ENCODE measurements around the gene HSD17B12.

The HSD17B12 gene

GRCh38 chr11:43901551-43901950 lies 221.0 kb downstream of the HSD17B12 start:
- H3K27me3 ChIP-seq (ENCODE audit: low read depth, low read length), result no peaks in the 10 kb centered on the region
- H3K4me1 ChIP-seq (ENCODE audit: control insufficient read depth in 1 of 2, insufficient read depth in 2 of 2, low read length in 2 of 2), result no peaks in the 10 kb centered on the region
- no peaks in the 10 kb centered on the region for H3K9me3 ChIP-seq (ENCODE audit: control insufficient read depth in 1 of 2, low read length in 2 of 2)
- no peak overlapping the region for H3K27ac ChIP-seq (ENCODE audit: low read length)
- H3K36me3 ChIP-seq (ENCODE audit: control insufficient read depth in 1 of 2, insufficient read depth in 2 of 2, low read length in 2 of 2), result peaks cover 34 to 50% of the 10 kb centered on the region in 2 donors
- H3K4me3 ChIP-seq (ENCODE audit: low read depth in 1 of 2, low read length in 2 of 2), result no peak overlapping the region

DNA sequence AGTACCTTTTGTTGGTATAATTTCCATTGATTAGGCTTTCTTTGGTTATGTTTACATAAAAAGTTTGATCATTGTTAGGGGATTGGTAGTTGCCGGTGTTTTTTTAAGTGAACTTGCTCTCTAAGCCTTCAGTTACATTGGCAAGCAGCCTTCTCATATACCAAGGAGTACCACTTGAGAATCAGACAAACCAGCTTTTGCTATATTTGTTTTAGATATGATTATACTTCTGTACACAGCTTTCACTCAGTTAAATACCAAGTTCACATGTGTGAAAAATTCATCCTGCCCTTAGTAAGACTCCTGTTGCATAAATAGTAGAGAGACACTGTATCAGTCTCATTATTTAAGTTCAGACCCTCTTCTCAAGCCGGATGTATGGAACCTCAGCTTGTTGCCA lies 222.5 kb downstream of the HSD17B12 start:
- peaks cover 23 to 38% of the 10 kb centered on the region in 2 donors for H3K36me3 ChIP-seq (ENCODE audit: control insufficient read depth in 1 of 2, insufficient read depth in 2 of 2, low read length in 2 of 2)
- H3K27ac ChIP-seq (ENCODE audit: low read length), result no peak overlapping the region
- no peak overlapping the region for H3K4me3 ChIP-seq (ENCODE audit: low read depth in 1 of 2, low read length in 2 of 2)
- H3K27me3 ChIP-seq (ENCODE audit: low read depth, low read length), result no peaks in the 10 kb centered on the region
- H3K9me3 ChIP-seq (ENCODE audit: control insufficient read depth in 1 of 2, low read length in 2 of 2), result no peaks in the 10 kb centered on the region
- H3K4me1 ChIP-seq (ENCODE audit: control insufficient read depth in 1 of 2, insufficient read depth in 2 of 2, low read length in 2 of 2), result no peaks in the 10 kb centered on the region

GRCh38 chr11:43903969-43904368 lies 223.4 kb downstream of the HSD17B12 start:
- Histone ChIP-seq H3K9me3 (ENCODE audit: control insufficient read depth in 1 of 2, low read length in 2 of 2) (no peaks in the 10 kb centered on the region), H3K27me3 (ENCODE audit: low read depth, low read length) (no peaks in the 10 kb centered on the region), H3K36me3 (ENCODE audit: control insufficient read depth in 1 of 2, insufficient read depth in 2 of 2, low read length in 2 of 2) (peaks cover 23 to 34% of the 10 kb centered on the region in 2 donors), H3K27ac (ENCODE audit: low read length) (no peak overlapping the region), H3K4me1 (ENCODE audit: control insufficient read depth in 1 of 2, insufficient read depth in 2 of 2, low read length in 2 of 2) (no peaks in the 10 kb centered on the region), H3K4me3 (ENCODE audit: low read depth in 1 of 2, low read length in 2 of 2) (no peak overlapping the region)

DNA sequence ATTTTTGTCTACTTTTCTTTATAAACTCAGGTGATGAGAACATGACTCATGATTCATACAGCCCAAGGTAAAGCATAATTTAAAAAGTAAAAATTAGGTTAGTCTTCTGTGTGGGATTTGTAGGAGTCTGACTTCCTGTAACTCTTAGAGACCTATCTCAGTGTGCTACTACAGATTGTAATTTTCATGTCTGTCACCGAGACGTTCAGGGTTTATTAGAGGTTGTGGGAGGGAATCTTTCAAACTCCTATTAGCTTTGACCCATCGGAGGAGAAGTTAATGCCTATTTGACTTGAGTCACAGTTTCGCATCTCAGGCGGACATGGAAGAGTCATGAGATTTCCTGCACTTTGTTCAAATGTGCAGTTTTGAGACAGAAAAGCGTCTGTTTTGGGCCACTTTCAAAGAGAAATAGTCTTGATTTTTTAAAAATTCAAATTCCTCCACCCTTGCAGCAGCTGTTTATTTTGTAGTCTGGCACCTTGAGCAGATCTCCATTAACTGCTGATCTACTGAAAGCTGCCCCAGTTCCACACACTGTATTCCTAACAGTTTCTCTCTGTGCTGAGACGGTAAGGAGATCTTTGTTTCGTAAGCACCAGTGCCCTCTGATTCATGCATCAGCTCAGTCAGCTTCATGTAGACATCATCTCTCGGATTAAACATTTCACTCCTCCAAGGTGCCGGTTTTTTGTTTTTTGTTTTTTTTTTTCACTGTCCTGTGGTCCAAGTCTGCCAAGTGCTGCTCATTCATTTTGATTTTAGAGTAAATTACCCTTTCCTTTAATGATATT lies 224.4 kb downstream of the HSD17B12 start:
- Histone ChIP-seq H3K27ac (ENCODE audit: low read length) (peak overlapping the region; percentile 59), H3K9me3 (ENCODE audit: control insufficient read depth in 1 of 2, low read length in 2 of 2) (no peaks in the 10 kb centered on the region), H3K36me3 (ENCODE audit: control insufficient read depth in 1 of 2, insufficient read depth in 2 of 2, low read length in 2 of 2) (peaks cover 24 to 35% of the 10 kb centered on the region in 2 donors), H3K27me3 (ENCODE audit: low read depth, low read length) (no peaks in the 10 kb centered on the region), H3K4me1 (ENCODE audit: control insufficient read depth in 1 of 2, insufficient read depth in 2 of 2, low read length in 2 of 2) (no peaks in the 10 kb centered on the region), H3K4me3 (ENCODE audit: low read depth in 1 of 2, low read length in 2 of 2) (no peak overlapping the region)

GRCh38 chr11:43905813-43906241 lies 225.3 kb downstream of the HSD17B12 start:
- no peak overlapping the region for H3K4me3 ChIP-seq (ENCODE audit: low read depth in 1 of 2, low read length in 2 of 2)
- H3K36me3 ChIP-seq (ENCODE audit: control insufficient read depth in 1 of 2, insufficient read depth in 2 of 2, low read length in 2 of 2), result peaks cover 24 to 44% of the 10 kb centered on the region in 2 donors
- no peaks in the 10 kb centered on the region for H3K4me1 ChIP-seq (ENCODE audit: control insufficient read depth in 1 of 2, insufficient read depth in 2 of 2, low read length in 2 of 2)
- H3K27me3 ChIP-seq (ENCODE audit: low read depth, low read length), result no peaks in the 10 kb centered on the region
- no peaks in the 10 kb centered on the region for H3K9me3 ChIP-seq (ENCODE audit: control insufficient read depth in 1 of 2, low read length in 2 of 2)
- H3K27ac ChIP-seq (ENCODE audit: low read length), result peak overlapping the region; percentile 59

Measured in muscle layer of duodenum (tissue), 2 donors.